Measurements from ENCODE around the gene GDF15. TPM values are rescaled to one million over a fixed set of nuclear protein-coding genes. Genes with fewer than 3 reads are reported as not detected.
"Not testable (repeated sequence)": the region's sequence is repeated elsewhere in the genome, so short reads cannot be mapped to it uniquely, and the experiment has no call there.

GDF15 gene
- total and polyA plus RNA-seq, 2 experiments from 2014 or later: 12.6 to 19.8 TPM

- TF ChIP-seq, protein P1, sequence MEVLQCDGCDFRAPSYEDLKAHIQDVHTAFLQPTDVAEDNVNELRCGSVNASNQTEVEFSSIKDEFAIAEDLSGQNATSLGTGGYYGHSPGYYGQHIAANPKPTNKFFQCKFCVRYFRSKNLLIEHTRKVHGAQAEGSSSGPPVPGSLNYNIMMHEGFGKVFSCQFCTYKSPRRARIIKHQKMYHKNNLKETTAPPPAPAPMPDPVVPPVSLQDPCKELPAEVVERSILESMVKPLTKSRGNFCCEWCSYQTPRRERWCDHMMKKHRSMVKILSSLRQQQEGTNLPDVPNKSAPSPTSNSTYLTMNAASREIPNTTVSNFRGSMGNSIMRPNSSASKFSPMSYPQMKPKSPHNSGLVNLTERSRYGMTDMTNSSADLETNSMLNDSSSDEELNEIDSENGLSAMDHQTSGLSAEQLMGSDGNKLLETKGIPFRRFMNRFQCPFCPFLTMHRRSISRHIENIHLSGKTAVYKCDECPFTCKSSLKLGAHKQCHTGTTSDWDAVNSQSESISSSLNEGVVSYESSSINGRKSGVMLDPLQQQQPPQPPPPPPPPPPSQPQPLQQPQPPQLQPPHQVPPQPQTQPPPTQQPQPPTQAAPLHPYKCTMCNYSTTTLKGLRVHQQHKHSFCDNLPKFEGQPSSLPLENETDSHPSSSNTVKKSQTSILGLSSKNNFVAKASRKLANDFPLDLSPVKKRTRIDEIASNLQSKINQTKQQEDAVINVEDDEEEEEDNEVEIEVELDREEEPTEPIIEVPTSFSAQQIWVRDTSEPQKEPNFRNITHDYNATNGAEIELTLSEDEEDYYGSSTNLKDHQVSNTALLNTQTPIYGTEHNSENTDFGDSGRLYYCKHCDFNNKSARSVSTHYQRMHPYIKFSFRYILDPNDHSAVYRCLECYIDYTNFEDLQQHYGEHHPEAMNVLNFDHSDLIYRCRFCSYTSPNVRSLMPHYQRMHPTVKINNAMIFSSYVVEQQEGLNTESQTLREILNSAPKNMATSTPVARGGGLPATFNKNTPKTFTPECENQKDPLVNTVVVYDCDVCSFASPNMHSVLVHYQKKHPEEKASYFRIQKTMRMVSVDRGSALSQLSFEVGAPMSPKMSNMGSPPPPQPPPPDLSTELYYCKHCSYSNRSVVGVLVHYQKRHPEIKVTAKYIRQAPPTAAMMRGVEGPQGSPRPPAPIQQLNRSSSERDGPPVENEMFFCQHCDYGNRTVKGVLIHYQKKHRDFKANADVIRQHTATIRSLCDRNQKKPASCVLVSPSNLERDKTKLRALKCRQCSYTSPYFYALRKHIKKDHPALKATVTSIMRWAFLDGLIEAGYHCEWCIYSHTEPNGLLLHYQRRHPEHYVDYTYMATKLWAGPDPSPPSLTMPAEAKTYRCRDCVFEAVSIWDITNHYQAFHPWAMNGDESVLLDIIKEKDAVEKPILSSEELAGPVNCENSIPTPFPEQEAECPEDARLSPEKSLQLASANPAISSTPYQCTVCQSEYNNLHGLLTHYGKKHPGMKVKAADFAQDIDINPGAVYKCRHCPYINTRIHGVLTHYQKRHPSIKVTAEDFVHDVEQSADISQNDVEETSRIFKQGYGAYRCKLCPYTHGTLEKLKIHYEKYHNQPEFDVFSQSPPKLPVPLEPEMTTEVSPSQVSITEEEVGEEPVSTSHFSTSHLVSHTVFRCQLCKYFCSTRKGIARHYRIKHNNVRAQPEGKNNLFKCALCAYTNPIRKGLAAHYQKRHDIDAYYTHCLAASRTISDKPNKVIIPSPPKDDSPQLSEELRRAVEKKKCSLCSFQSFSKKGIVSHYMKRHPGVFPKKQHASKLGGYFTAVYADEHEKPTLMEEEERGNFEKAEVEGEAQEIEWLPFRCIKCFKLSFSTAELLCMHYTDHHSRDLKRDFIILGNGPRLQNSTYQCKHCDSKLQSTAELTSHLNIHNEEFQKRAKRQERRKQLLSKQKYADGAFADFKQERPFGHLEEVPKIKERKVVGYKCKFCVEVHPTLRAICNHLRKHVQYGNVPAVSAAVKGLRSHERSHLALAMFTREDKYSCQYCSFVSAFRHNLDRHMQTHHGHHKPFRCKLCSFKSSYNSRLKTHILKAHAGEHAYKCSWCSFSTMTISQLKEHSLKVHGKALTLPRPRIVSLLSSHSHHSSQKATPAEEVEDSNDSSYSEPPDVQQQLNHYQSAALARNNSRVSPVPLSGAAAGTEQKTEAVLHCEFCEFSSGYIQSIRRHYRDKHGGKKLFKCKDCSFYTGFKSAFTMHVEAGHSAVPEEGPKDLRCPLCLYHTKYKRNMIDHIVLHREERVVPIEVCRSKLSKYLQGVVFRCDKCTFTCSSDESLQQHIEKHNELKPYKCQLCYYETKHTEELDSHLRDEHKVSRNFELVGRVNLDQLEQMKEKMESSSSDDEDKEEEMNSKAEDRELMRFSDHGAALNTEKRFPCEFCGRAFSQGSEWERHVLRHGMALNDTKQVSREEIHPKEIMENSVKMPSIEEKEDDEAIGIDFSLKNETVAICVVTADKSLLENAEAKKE (CRISPR knock-in tag; IDR thresholded peaks at IDR 0.05): no peak
- TF ChIP-seq EZH2phosphoT487 (IDR thresholded peaks at IDR 0.05; ENCODE audit: unreplicated experiment) (no peak), NANOG (IDR thresholded peaks at IDR 0.05; ENCODE audit: borderline replicate concordance) (no peak), ZNF114 (CRISPR knock-in tag; IDR thresholded peaks at IDR 0.05) (no peak), EZH2 (IDR thresholded peaks at IDR 0.05; ENCODE audit: low read depth, unreplicated experiment) (no peak), REST (IDR thresholded peaks at IDR 0.05; ENCODE audit: unreplicated experiment) (no peak), CREB1 (CRISPR knock-in tag; IDR thresholded peaks at IDR 0.05; ENCODE audit: low read depth) (no peak)
These were observed 5.1 kb upstream of the GDF15 start (continued) for GRCh38 chr19:18380843-18381242.

GRCh38 chr19:18383622-18384021 is 2.3 kb upstream of the GDF15 start:
- H3K36me3 Mint-ChIP-seq (ENCODE audit: low read depth); H3K9me2 ChIP-seq (ENCODE audit: insufficient read depth); H4K20me1 ChIP-seq (replicated peaks; ENCODE audit: insufficient read depth); H3K27ac Mint-ChIP-seq; H3K4me3 Mint-ChIP-seq; H3K79me2 ChIP-seq (replicated peaks; ENCODE audit: insufficient read depth); H3K27ac ChIP-seq (ENCODE audit: low read depth); DNase-seq (ENCODE audit: low spot score); H3K4me3 ChIP-seq; H3K9me3 Mint-ChIP-seq; H3K36me3 ChIP-seq (ENCODE audit: insufficient read depth); ATAC-seq; H3K4me2 ChIP-seq; H2AFZ ChIP-seq; H3K4me1 ChIP-seq (ENCODE audit: insufficient read depth): not testable (repeated sequence)
- Histone ChIP-seq H3K27me3 (ENCODE audit: insufficient read depth) (peaks cover 11% of the 10 kb centered on the region), H3F3A (replicated peaks; ENCODE audit: low read depth) (peaks cover 19% of the 10 kb centered on the region)
- Mint-ChIP-seq H3K27me3 (ENCODE audit: insufficient read depth, low read depth, poor library complexity) (peaks cover 30% of the 10 kb centered on the region), H3K4me1 (peaks cover 19% of the 10 kb centered on the region)

Data from GM23338 (cell line).